K562 (cell line): Measurements from ENCODE around the gene SENP3.

Experiments used
- ARID3A ChIP-seq: IDR thresholded peaks from 2 replicates; pipeline ENCODE4 v1.6.1; 2012; ENCODE audit warnings: low read depth, low read length, improper control_type of control experiment, borderline replicate concordance
- CTCF ChIP-seq, 3 experiments: IDR thresholded peaks in 2 of 3; conservative IDR thresholded peaks in 1 of 3; 2 replicates each; pipeline ENCODE4 v1.5.1; 2011 to 2012; ENCODE audit warnings: low read length in 3 of 3, mild to moderate bottlenecking in 3 of 3, control low read depth in 2 of 3, improper control_type of control experiment in 1 of 3, inconsistent platforms in 1 of 3, low read depth in 1 of 3, mixed read lengths in 1 of 3, moderate library complexity in 1 of 3; ENCODE audit not compliant: insufficient read depth in 2 of 3
- MBD1 ChIP-seq: fragments of 250-450 bp; sonication (Bioruptor Pico); IDR thresholded peaks from 2 replicates; pipeline ENCODE4 v1.8.0; 2022; ENCODE audit warnings: inconsistent platforms
- MIER1 ChIP-seq: fragments of 450-650 bp; IDR thresholded peaks from 2 replicates; pipeline ENCODE4 v1.6.1; 2016; ENCODE audit warnings: antibody characterized with exemption, mild to moderate bottlenecking, low read depth
- PCBP2 ChIP-seq: fragments of 200-400 bp; formaldehyde crosslinking; IDR thresholded peaks from 2 replicates; pipeline ENCODE4 v1.6.1; 2018; ENCODE audit warnings: low read length, low read depth, mild to moderate bottlenecking, moderate library complexity; ENCODE audit not compliant: poor library complexity, severe bottlenecking
- POLR2A ChIP-seq: fragments of 450-650 bp; conservative IDR thresholded peaks from 2 replicates; pipeline ENCODE4 v1.6.1; 2016
- POLR2G ChIP-seq: fragments of 200-400 bp; formaldehyde crosslinking; IDR thresholded peaks from 2 replicates; pipeline ENCODE4 v1.6.1; 2017; ENCODE audit warnings: low read depth, mild to moderate bottlenecking, antibody characterized with exemption, low read length, moderate library complexity
- RAD21 ChIP-seq, 2 experiments: fragments of 250-450 bp in 1 of 2; fragments of 450-650 bp in 1 of 2; sonication (Bioruptor Pico) in 1 of 2; formaldehyde crosslinking in 1 of 2; IDR thresholded peaks in 1 of 2; conservative IDR thresholded peaks in 1 of 2; 2 replicates each; pipeline versions ENCODE4 v1.4.0 to v1.8.0; 2020 to 2022; ENCODE audit warnings: mild to moderate bottlenecking in 2 of 2, moderate library complexity in 1 of 2
- SNRNP70 ChIP-seq: fragments of 200-400 bp; formaldehyde crosslinking; optimal IDR thresholded peaks from 2 replicates; pipeline ENCODE3; 2017; ENCODE audit warnings: low read depth, low read length
- TAL1 ChIP-seq: fragments of 450-650 bp; IDR thresholded peaks from 2 replicates; pipeline ENCODE4 v1.6.1; 2016; ENCODE audit warnings: mild to moderate bottlenecking
- ZBTB17 ChIP-seq: fragments of 450-650 bp; formaldehyde crosslinking; IDR thresholded peaks from 2 replicates; pipeline ENCODE4 v1.4.0; 2020; ENCODE audit warnings: mild to moderate bottlenecking
- ZBTB40 ChIP-seq, 2 experiments: fragments of 450-650 bp in 1 of 2; sonication (generic) in 1 of 2; formaldehyde crosslinking in 1 of 2; IDR thresholded peaks; 2 replicates each; pipeline versions ENCODE4 v1.7.1 to v1.9.0; 2016 to 2022; ENCODE audit warnings: inconsistent platforms in 1 of 2, mild to moderate bottlenecking in 1 of 2, missing genetic modification reagents in 1 of 2
- ZNF780A ChIP-seq: fragments of 250-450 bp; sonication (Bioruptor Pico); IDR thresholded peaks from 2 replicates; pipeline ENCODE4 v1.5.0; 2021; ENCODE audit warnings: mild to moderate bottlenecking

- TF ChIP-seq MIER1 (no peak), PCBP2 (no peak), MBD1 (CRISPR knock-in tag) (no peak), ZBTB40 (IDR thresholded peaks at IDR 0.05) (no peak), ZBTB40 (CRISPR knock-in tag; IDR thresholded peaks at IDR 0.05) (no peak), POLR2A (no peak), POLR2G (no peak), TAL1 (no peak), ZBTB17 (CRISPR knock-in tag) (no peak), SNRNP70 (no peak), ARID3A (no peak), CTCF (IDR thresholded peaks at IDR 0.05 in 2 of 3, conservative IDR thresholded peaks at IDR 0.05 in 1 of 3; ENCODE audit: insufficient read depth in 2 of 3, low read depth in 1 of 3, low read length in 3 of 3) (no peak), RAD21 (CRISPR knock-in tag; conservative IDR thresholded peaks at IDR 0.05 in 1 of 2, IDR thresholded peaks at IDR 0.05 in 1 of 2) (no peak), ZNF780A (no peak)
Observed at GRCh38 chr17:7550344-7550743, 11.4 kb upstream of the SENP3 start.
